ENCODE measurements around the gene RNF213. TPM values are rescaled to one million over a fixed set of nuclear protein-coding genes. Genes with fewer than 3 reads are reported as not detected.

RNF213 gene
- polyA plus RNA-seq, 1 of the 3 experiments (the other 2 are of a cell fraction), result 57.5 TPM

DNA sequence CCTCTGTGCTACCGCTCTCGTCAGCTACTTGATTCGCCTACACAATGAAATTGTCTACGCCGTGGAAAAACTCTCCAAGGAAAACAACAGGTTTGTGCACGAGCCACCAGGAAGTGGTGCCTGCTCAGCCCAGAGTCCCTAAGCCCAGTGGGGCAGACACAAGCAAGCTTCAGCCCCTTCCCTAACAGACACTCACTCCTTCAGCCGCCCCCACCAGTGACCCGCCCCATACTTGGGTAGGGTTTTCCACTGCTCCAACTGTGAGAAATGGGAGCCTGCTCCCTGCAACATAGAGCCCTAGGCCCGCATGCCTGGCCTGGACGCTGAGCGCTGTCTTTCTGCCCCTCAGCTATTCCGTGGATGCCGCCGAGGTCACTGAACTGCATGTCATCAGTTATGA, 125.7 kb downstream of the RNF213 start:
- no peak overlapping the region for H3K4me2 ChIP-seq
- no peak overlapping the region for H3K4me3 ChIP-seq (ENCODE audit: low read depth in 2 of 2, low read length in 1 of 2)
- POLR2A ChIA-PET, result no interaction called here
- H3K27me3 ChIP-seq (ENCODE audit: insufficient read depth), result no peaks in the 10 kb centered on the region
- no peak overlapping the region for H2AFZ ChIP-seq (ENCODE audit: low read depth)
- no peak overlapping the region for H3K27ac ChIP-seq (ENCODE audit: low read depth in 2 of 2, low read length in 1 of 2)
- CTCF ChIA-PET, result interaction anchor here (0.7 to 3.3 kb wide), 5 partner anchors 8 to 303 kb away, joined by 3 to 8 read pairs (median 4); no protein-coding TSS in a partner anchor
- DNase-seq, result no peak
- WGBS (ENCODE audit: low lambda C conversion rate), result 97% methylated on average over 14 of the region's 14 CpGs
- peaks cover 0 to 32% of the 10 kb centered on the region in 2 experiments; a peak in 2 of 4 replicates for H3K4me1 ChIP-seq (ENCODE audit: control insufficient read depth in 1 of 2, insufficient read depth in 2 of 2, low read depth in 1 of 2, low read length in 1 of 2)
- H4K20me1 ChIP-seq (ENCODE audit: insufficient read depth), result no peaks in the 10 kb centered on the region
- H3F3A ChIP-seq (replicated peaks; ENCODE audit: insufficient read depth), result peaks cover 10% of the 10 kb centered on the region
- H3K36me3 ChIP-seq (replicated peaks in 1 of 2; ENCODE audit: control insufficient read depth in 1 of 2, insufficient read depth in 2 of 2, low read length in 1 of 2), result peaks cover 73 to 85% of the 10 kb centered on the region in 2 experiments
- no peaks in the 10 kb centered on the region for H3K79me2 ChIP-seq (ENCODE audit: insufficient read depth)
- H3K9me2 ChIP-seq, result no peaks in the 10 kb centered on the region
- H3K9me3 ChIP-seq, result no peaks in the 10 kb centered on the region
- H3K9ac ChIP-seq, result no peak overlapping the region
- no peak for TF ChIP-seq FOXJ3 (CRISPR knock-in tag; IDR thresholded peaks at IDR 0.05)
- TF ChIP-seq JUND (IDR thresholded peaks at IDR 0.05), result no peak
- TF ChIP-seq, protein P1, sequence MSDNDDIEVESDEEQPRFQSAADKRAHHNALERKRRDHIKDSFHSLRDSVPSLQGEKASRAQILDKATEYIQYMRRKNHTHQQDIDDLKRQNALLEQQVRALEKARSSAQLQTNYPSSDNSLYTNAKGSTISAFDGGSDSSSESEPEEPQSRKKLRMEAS (IDR thresholded peaks at IDR 0.05; ENCODE audit: low read depth), result no peak

DNA sequence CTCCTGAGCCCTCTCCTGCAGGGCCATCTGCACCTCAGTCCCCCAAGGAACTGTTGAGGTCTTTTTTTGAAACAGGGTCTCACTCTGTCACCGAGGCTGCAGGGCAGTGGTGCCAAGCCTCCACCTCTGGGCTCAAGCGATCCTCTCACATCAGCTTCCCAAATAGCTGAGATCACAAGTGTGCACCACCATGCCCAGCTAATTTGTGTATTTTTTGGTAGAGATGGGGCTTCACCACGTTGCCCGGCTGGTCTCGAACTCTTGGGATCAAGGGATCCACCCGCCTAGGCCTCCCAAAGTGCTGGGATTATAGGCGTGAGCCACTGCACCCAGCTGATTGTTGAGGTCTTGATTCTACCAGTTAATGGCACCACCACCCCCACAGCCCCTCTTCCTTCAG, 126.4 kb downstream of the RNF213 start:
- no peaks in the 10 kb centered on the region for H3K9me2 ChIP-seq
- DNase-seq, result no peak
- TF ChIP-seq YY1 (IDR thresholded peaks at IDR 0.05; ENCODE audit: low read depth) (no peak), EP300 (IDR thresholded peaks at IDR 0.05; ENCODE audit: borderline replicate concordance in 1 of 2, low read depth in 1 of 2, low read length in 1 of 2) (no peak), EZH2phosphoT487 (IDR thresholded peaks at IDR 0.05; ENCODE audit: borderline replicate concordance, low read depth) (no peak), NFIC (IDR thresholded peaks at IDR 0.05; ENCODE audit: borderline replicate concordance) (no peak), USF2 (IDR thresholded peaks at IDR 0.05; ENCODE audit: borderline replicate concordance, low read depth, low read length) (no peak), REST (IDR thresholded peaks at IDR 0.05; ENCODE audit: low read depth, low read length) (no peak), POLR2AphosphoS5 (IDR thresholded peaks at IDR 0.05; ENCODE audit: low read depth, low read length) (no peak)
- TF ChIP-seq, protein P1 (IDR thresholded peaks at IDR 0.05; ENCODE audit: low read depth), result no peak
- TF ChIP-seq, protein P2, sequence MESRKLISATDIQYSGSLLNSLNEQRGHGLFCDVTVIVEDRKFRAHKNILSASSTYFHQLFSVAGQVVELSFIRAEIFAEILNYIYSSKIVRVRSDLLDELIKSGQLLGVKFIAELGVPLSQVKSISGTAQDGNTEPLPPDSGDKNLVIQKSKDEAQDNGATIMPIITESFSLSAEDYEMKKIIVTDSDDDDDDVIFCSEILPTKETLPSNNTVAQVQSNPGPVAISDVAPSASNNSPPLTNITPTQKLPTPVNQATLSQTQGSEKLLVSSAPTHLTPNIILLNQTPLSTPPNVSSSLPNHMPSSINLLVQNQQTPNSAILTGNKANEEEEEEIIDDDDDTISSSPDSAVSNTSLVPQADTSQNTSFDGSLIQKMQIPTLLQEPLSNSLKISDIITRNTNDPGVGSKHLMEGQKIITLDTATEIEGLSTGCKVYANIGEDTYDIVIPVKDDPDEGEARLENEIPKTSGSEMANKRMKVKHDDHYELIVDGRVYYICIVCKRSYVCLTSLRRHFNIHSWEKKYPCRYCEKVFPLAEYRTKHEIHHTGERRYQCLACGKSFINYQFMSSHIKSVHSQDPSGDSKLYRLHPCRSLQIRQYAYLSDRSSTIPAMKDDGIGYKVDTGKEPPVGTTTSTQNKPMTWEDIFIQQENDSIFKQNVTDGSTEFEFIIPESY (IDR thresholded peaks at IDR 0.05; ENCODE audit: borderline replicate concordance, low read depth), result no peak
- no peak overlapping the region for H3K9ac ChIP-seq
- H3K27ac ChIP-seq (ENCODE audit: low read depth in 2 of 2, low read length in 1 of 2), result no peak overlapping the region
- H3K4me2 ChIP-seq, result no peak overlapping the region
- H3K27me3 ChIP-seq (ENCODE audit: insufficient read depth), result no peaks in the 10 kb centered on the region
- H3F3A ChIP-seq (replicated peaks; ENCODE audit: insufficient read depth), result peaks cover 9% of the 10 kb centered on the region
- 93% methylated on average over 7 of the region's 7 CpGs for WGBS (ENCODE audit: low lambda C conversion rate)
- no peaks in the 10 kb centered on the region for H3K9me3 ChIP-seq
- peaks cover 73 to 80% of the 10 kb centered on the region in 2 experiments for H3K36me3 ChIP-seq (replicated peaks in 1 of 2; ENCODE audit: control insufficient read depth in 1 of 2, insufficient read depth in 2 of 2, low read length in 1 of 2)
- no peaks in the 10 kb centered on the region for H4K20me1 ChIP-seq (ENCODE audit: insufficient read depth)
- no peak overlapping the region for H2AFZ ChIP-seq (ENCODE audit: low read depth)
- H3K4me3 ChIP-seq (ENCODE audit: low read depth in 2 of 2, low read length in 1 of 2), result no peak overlapping the region
- no peaks in the 10 kb centered on the region for H3K79me2 ChIP-seq (ENCODE audit: insufficient read depth)
- ChIA-PET CTCF (interaction anchor here (0.9 to 3.3 kb wide), 6 partner anchors 9 to 304 kb away, joined by 3 to 8 read pairs (median 4); no protein-coding TSS in a partner anchor), POLR2A (no interaction called here)
- H3K4me1 ChIP-seq (ENCODE audit: control insufficient read depth in 1 of 2, insufficient read depth in 2 of 2, low read depth in 1 of 2, low read length in 1 of 2), result peaks cover 0 to 32% of the 10 kb centered on the region in 2 experiments; a peak in 2 of 4 replicates

Measured in SK-N-SH (cell line).